ENCODE results near the gene TOMM20. TPM values are rescaled to one million over a fixed set of nuclear protein-coding genes. Genes with fewer than 3 reads are reported as not detected.
"Not testable (repeated sequence)": the region's sequence is repeated elsewhere in the genome, so short reads cannot be mapped to it uniquely, and the experiment has no call there.

The TOMM20 gene
- total and polyA plus RNA-seq, 8 donors, result 71.6 to 197 (median 184) TPM

DNA sequence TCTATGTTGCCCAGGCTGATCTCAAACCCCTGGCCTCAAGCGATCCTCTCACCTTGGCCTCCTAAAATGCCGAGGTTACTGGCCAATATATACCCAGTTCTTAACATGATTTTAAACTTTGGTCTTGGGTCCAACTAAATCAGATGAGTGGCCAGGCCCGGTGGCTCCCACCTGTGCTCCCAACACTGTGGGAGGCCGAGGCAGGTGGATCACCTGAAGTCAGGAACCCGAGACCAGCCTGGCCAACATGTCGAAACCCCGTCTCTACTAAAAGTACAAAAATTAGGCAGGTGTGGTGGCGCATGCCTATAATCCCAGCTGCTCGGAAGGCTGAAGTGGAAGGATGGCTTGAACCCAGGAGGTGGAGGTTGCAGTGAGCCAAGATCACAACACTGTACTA lies 29.6 kb downstream of the TOMM20 start:
- TF ChIP-seq, protein P1, sequence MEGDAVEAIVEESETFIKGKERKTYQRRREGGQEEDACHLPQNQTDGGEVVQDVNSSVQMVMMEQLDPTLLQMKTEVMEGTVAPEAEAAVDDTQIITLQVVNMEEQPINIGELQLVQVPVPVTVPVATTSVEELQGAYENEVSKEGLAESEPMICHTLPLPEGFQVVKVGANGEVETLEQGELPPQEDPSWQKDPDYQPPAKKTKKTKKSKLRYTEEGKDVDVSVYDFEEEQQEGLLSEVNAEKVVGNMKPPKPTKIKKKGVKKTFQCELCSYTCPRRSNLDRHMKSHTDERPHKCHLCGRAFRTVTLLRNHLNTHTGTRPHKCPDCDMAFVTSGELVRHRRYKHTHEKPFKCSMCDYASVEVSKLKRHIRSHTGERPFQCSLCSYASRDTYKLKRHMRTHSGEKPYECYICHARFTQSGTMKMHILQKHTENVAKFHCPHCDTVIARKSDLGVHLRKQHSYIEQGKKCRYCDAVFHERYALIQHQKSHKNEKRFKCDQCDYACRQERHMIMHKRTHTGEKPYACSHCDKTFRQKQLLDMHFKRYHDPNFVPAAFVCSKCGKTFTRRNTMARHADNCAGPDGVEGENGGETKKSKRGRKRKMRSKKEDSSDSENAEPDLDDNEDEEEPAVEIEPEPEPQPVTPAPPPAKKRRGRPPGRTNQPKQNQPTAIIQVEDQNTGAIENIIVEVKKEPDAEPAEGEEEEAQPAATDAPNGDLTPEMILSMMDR (IDR thresholded peaks at IDR 0.05), result no peak
- intact Hi-C loops (cut with DNase I), result loop anchor here in 1 of 2 donors (10.0 kb wide), 1 partner anchor 316 kb away; no protein-coding TSS in a partner anchor
- no peaks in the 10 kb centered on the region for H3K27me3 ChIP-seq

DNA sequence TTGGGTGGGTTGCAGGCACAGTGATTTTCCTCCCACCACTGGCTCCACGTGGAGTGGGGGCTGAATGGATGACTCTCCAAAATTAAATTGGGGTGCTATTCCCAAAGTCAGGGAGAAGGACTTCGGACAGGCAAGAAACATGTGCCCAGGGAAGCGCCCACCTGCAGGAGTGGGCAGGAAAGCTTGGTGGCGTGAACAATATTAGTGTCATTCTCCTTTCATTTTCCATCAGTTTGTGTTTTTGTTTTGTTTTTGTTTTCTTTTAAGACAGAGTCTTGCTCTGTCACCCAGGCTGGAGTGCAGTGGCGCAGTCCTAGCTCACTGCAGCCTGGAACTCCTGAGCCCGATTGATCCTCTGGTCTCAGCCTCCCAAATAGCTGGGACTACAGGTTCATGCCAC lies 30.1 kb downstream of the TOMM20 start:
- no peaks in the 10 kb centered on the region for H3K36me3 ChIP-seq
- H3K4me1 ChIP-seq, result peaks cover 2 to 6% of the 10 kb centered on the region in 2 donors
- no peak overlapping the region for H3K27ac ChIP-seq
- DNase-seq (no peak), ATAC-seq (no peak)
- intact Hi-C loops (cut with DNase I), result loop anchor here in 1 of 2 donors (10.0 kb wide), 1 partner anchor 316 kb away; no protein-coding TSS in a partner anchor
- H3K27me3 ChIP-seq, result no peaks in the 10 kb centered on the region
- TF ChIP-seq, protein P1 (IDR thresholded peaks at IDR 0.05), result no peak
- no peak overlapping the region for H3K4me3 ChIP-seq
- H3K9me3 ChIP-seq, result no peaks in the 10 kb centered on the region

More for the DNA sequence above, 29.6 kb downstream of the TOMM20 start:
- DNase-seq, result no peak
- H3K4me1 ChIP-seq, result peaks cover 0 to 5% of the 10 kb centered on the region in 2 donors
- no peaks in the 10 kb centered on the region for H3K9me3 ChIP-seq
- ATAC-seq, result no peak
- no peak overlapping the region for H3K4me3 ChIP-seq
- H3K27ac ChIP-seq, result no peak overlapping the region
- no peaks in the 10 kb centered on the region for H3K36me3 ChIP-seq

DNA sequence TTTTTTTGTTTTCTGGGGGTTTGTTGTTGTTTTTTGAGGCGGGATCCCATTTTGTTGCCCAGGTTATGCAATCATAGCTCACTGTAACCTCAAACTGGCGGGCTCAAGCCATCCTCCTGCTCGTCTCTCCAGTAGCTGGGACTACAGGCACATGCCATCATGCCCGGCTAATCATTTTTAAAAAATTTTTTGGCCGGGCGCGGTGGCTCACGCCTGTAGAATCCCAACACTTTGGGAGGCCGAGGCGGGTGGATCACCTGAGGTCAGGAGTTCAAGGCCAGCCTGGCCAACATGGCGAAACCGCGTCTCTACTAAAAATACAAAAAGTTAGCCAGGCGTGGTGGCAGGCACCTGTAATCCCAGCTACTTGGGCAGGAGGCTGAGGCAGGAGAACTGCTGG lies 31.1 kb downstream of the TOMM20 start:
- peaks cover 4 to 12% of the 10 kb centered on the region in 2 donors for H3K4me1 ChIP-seq
- H3K4me3 ChIP-seq, H3K9me3 ChIP-seq, DNase-seq, H3K27ac ChIP-seq, H3K36me3 ChIP-seq, H3K27me3 ChIP-seq, ATAC-seq: not testable (repeated sequence)
- intact Hi-C loops (cut with DNase I), result loop anchor here in 1 of 2 donors (10.0 kb wide), 1 partner anchor 317 kb away; no protein-coding TSS in a partner anchor

DNA sequence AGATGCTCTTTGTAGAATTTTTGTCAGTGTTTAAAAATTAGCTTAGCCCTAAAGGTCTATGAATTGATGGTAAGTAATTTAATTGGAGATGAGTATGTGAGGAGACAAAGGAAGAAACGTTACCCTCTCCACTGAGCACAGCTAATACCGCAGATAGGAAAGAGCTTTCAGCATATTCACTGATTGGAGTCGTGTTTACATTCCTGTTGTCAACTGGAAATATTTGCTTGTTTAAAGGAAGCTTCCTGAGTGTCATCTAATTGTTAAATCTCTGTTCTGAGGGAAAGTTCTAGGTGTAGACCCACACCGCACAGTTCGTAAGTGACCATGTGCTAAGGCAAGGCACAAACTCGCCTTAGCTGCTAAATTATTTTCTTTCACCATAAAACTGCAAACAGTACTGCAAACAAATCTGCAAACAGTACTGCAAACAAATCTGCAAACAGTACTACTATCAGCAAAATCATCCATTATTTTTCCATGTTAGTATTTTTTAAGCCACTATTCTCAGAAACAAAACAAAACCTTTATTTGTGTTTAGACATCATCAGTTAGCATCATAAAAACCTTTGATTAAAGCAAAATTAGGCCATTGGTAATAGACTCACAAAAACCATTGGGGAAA lies 32.6 kb downstream of the TOMM20 start:
- TF ChIP-seq, protein P1 (IDR thresholded peaks at IDR 0.05), result no peak
- peaks cover 4 to 12% of the 10 kb centered on the region in 2 donors for H3K4me1 ChIP-seq
- no peak overlapping the region for H3K27ac ChIP-seq
- no peak overlapping the region for H3K4me3 ChIP-seq
- intact Hi-C loops (cut with DNase I), result loop anchor here in 1 of 2 donors (10.0 kb wide), 1 partner anchor 319 kb away; no protein-coding TSS in a partner anchor
- H3K36me3 ChIP-seq, result no peaks in the 10 kb centered on the region
- no peak for DNase-seq
- no peak for ATAC-seq
- no peaks in the 10 kb centered on the region for H3K27me3 ChIP-seq
- no peaks in the 10 kb centered on the region for H3K9me3 ChIP-seq

DNA sequence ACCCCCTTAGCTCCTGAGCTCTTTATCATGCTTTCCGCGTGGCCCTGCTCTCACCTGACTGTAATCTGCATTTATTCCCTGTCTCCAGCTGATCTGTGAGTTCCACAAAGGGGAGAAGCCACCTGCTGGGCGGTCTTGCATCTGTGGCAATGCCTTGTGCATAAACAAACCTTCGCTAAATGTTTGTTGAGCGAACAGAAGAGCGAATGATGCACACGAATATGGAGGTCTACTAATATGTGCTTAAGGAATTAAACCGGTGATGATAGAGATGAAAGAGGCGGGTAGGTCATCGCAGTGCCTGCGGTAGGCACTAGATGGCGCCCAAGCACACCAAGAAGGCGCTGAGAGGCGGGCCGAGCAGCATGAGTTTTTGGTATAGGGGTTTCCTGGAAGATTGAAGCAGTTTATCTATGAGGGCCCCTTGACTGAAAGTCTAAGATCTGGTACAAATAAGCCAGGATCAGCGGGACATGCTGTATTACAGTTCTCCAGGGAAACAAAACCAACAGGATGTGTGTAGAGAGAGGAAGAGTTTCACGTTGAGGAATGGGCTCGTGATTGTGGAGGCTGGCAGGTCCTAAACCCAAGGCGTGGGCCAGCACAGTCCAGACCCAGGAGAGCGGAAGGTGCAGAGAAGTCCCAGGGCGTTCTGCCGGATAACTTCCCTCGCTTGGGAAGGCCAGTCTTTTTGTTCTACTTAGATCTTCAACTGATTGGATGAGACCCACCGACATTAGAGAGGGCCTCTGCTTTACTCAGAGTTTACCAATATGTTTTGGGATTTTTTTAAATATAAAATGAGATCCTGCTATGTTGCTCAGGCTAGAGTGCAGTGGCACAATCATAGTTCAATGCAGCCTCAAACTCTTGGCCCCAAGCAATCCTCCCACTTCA lies 34.7 kb downstream of the TOMM20 start:
- intact Hi-C loops (cut with DNase I), result loop anchor here in 1 of 2 donors (5.0 to 10.0 kb wide), 2 partner anchors 321 to 597 kb away; no protein-coding TSS in a partner anchor
- Histone ChIP-seq H3K27me3 (no peaks in the 10 kb centered on the region), H3K4me1 (peaks cover 4 to 12% of the 10 kb centered on the region in 2 donors)

More for the DNA sequence above, 34.7 kb downstream of the TOMM20 start:
- peak; percentile 50 to 92 (median 74) for DNase-seq
- peak; percentile 95 for ATAC-seq
- TF ChIP-seq, protein P1 (IDR thresholded peaks at IDR 0.05), result peak; percentile 92
- H3K27ac ChIP-seq, result no peak overlapping the region
- no peaks in the 10 kb centered on the region for H3K9me3 ChIP-seq
- no peaks in the 10 kb centered on the region for H3K36me3 ChIP-seq
- no peak overlapping the region for H3K4me3 ChIP-seq

Measured in left lung (tissue), 10 donors.